Activated CD8-positive, alpha-beta memory T cell treated with anti-CD3 and anti-CD28 coated beads for 24 hours (primary cell): Measurements from ENCODE around the gene PTRHD1.
"Not testable (repeated sequence)": the region's sequence is repeated elsewhere in the genome, so short reads cannot be mapped to it uniquely, and the experiment has no call there.

ENCODE experiments used
- DNase-seq: peaks from one replicate; pipeline ENCODE4 v3.0.0-alpha.2; 2020

Gene PTRHD1, protein sequence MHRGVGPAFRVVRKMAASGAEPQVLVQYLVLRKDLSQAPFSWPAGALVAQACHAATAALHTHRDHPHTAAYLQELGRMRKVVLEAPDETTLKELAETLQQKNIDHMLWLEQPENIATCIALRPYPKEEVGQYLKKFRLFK

GRCh38 chr2:24792874-24793760, at the start of gene PTRHD1, which contains the start of gene CENPO:
Gene PTRHD1 (minus strand): TSS chr2:24793391. CDS start chr2:24793377, 14 bp downstream.
Gene CENPO (plus strand): TSS chr2:24793425. CDS start chr2:24793920, 495 bp downstream.
- DNase-seq, result peak; percentile 99

GRCh38 chr2:24842081-24843050, 49.2 kb upstream of the PTRHD1 start:
- DNase-seq, result no peak

GRCh38 chr2:24840962-24841945, 48.1 kb upstream of the PTRHD1 start:
- no peak for DNase-seq

DNA sequence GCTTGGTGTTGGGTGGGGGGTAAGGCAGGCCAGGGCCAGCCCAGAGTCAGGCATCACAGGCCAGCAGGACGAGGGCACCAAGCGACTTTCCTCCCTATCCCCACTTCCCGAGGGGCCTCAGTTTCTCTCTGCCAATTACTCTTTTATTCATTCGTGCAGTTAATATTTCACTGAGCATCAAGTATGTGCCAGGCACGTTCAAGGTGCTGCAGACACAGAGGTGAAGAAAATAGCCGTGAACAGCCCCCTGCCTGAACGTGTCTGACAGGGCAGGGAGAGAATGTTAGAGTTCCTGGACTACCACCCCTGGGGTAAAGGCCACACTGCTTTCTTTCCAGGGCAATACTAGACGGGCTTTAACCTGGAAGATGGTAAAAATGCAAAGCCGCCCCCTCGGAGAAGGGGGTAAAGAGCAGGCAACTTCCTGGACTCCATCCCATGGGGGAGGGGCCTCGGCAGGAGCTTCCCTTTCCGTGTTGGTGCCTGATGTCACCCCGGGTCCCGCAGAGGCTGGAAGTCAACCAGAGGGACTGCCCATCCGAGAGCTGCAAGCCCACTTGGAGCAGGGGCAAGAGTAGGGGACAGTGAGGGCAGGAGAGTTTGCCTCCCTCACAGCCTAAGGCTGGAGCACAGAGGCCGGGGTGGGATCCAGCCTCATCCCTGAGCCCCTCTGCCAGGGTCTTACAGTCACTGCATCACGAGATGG, 47.1 kb upstream of the PTRHD1 start:
- DNase-seq, result no peak

DNA sequence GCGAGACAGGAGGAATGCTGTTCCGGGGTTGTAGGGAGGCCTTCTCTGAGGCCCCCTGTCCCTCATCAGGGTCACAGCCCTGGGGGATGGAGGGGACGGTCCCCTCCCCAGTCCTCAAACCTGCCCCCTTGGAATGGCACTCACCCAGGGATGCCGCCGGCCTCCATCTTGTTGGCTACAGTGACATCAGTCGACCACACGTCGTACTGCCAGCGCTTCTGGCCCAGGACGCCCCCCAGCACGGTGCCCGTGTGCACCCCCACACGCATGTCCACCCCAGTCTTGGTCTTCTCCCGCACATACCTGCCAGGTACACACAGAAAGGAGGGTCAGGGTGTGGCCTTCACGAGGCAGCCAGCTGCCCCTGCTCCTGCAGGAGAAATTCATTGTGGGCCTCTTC, 46.5 kb upstream of the PTRHD1 start:
- DNase-seq, result no peak

- DNase-seq, result no peak
These were observed 45.4 kb upstream of the PTRHD1 start for GRCh38 chr2:24838541-24838940.

GRCh38 chr2:24837996-24838513, 44.9 kb upstream of the PTRHD1 start:
- no peak for DNase-seq

- no peak for DNase-seq
These were observed 43.5 kb upstream of the PTRHD1 start for GRCh38 chr2:24836706-24837105.

- no peak for DNase-seq
These were observed 43.0 kb upstream of the PTRHD1 start for GRCh38 chr2:24836206-24836605.

DNA sequence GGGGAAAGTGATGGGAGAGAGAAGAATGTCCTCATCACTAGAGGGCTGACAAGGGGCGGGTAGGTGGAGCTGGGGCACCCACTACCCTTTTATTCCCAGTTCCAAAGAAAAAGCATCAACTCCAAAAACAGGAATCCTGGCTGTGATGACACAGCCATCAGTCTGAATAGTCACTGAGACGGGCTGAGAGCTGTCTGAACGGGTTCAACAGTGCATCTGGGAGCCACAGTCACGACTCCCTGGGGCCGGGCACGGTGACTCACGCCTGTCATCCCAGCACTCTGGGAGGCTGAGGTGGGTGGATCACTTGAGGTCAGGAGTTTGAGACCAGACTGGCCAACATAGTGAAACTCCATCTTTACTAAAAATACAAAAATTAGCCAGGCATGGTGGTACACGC, 42.2 kb upstream of the PTRHD1 start:
- not testable (repeated sequence) for DNase-seq

DNA sequence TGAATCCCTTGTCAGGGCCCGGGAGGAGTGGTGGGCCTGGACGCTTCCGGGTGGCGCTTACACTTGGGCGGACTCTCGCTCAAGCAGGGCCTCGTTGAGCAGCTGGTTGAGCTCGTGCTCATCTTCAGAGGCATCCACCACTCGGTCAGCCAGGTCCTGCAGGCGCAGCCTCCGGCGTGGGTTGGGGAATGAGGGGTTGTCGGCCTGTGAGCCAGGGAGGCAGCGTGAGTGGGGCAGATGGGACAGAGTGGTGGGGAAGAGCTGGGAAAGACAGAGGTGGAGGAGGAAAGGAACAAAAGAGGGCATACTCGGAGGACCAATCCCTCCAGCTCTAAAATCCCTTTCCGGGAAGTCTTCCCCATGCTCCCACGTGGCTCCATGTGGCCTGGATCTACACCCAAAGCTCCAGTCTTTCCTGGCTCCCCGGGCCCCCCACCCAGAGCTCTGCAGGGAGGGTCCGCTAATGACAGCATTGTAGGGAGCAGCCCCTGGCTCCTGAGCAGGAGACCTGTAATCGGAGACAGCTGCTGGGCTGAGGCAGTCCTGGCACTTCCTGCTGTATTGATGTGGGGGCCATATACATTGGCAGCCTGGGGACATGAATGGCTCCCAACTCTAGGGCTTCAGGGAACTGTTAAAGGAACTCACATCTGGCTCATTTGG, 41.7 kb upstream of the PTRHD1 start:
- no peak for DNase-seq

GRCh38 chr2:24833821-24834732, 40.9 kb upstream of the PTRHD1 start:
- DNase-seq, result no peak

- DNase-seq, result no peak
These were observed 39.9 kb upstream of the PTRHD1 start for GRCh38 chr2:24832931-24833701.

DNA sequence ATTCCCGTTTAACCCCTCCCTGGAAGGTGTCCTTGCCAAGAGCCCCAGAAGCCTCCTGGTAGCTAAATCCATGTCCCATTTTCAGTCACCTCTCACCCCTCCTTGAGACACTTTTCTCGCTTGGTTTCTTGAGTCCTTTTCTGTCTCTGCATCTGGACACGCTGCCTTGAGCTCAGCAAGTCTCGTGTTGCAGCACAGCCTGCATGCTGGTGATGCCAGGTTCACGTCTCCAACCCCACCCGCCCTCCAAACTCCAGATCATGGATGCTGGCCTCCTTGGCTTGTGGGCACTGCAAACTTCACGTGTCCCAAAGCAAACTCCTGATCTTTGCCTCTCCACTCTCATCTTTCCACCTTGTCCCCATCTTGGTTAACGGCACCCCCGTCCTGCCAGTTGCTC, 39.3 kb upstream of the PTRHD1 start:
- no peak for DNase-seq

DNA sequence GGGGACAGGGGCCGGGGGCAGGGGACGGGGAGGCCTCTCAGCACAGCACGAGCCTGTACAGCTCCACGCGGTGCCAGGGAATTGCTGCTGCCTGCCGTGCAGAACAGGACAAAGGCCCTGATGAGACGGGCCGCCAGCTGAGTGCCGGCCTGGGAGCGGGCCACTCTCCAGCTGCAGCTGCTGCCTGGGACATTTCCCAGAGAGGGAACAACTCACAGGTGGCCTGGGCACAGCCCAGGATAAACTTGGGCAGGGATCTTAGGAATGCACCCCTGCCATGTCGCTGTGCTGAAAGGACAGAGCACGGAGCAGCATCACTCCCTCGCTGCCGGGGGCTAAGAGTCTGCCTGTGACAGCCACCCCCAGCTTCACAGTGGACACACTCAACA, 38.9 kb upstream of the PTRHD1 start:
- DNase-seq, result no peak

GRCh38 chr2:24831221-24832072, 38.3 kb upstream of the PTRHD1 start:
- DNase-seq, result no peak

GRCh38 chr2:24830786-24831185, 37.6 kb upstream of the PTRHD1 start:
- no peak for DNase-seq

DNA sequence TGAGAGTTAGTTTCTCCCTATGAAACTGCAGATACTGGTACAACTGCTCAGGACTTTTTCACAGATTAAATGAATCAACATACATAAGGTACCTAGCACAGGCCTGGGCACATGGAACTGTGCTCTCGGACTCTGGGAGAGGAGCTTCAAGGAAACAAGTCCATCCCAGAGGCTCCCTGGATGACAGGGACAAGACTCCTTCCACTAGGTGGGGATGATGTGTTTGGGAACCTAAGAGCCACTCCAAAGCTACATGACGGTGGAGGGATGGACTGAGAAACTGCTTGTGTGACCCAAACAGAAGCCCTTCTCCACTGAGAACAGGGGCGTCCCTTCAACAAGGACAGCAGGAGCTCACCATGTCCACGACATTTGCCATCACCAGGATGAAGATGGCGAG, 37.2 kb upstream of the PTRHD1 start:
- DNase-seq, result no peak
